Caco-2 (cell line): ENCODE measurements around the gene MAZ. TPM values are rescaled to one million over a fixed set of nuclear protein-coding genes. Genes with fewer than 3 reads are reported as not detected.
"Not testable (repeated sequence)": the region's sequence is repeated elsewhere in the genome, so short reads cannot be mapped to it uniquely, and the experiment has no call there.

ENCODE experiments used
- BruUV-seq: library from RNA; stranded (reverse); fragments of 400-500 nt; replicated peaks from 2 replicates; lab custom pipeline; 2021; lab: Mats Ljungman, UMichigan
- CTCF ChIA-PET: fragments of 300-600 bp; sonication (Branson Sonifier 250); formaldehyde crosslinking; loops from one replicate; lab custom pipeline; 2022; ENCODE audit warnings: antibody characterized with exemption; lab: Charles Lee
- POLR2A ChIA-PET: fragments of 300-600 bp; sonication (Branson Sonifier 250); formaldehyde crosslinking; loops from one replicate; lab custom pipeline; 2022; ENCODE audit warnings: antibody characterized with exemption; lab: Charles Lee
- DNase-seq, 2 experiments: peaks; one replicate each; pipeline versions ENCODE4 v3.0.0 to v3.0.0-alpha.2; 2020 to 2022
- H3K27me3 ChIP-seq: replicated peaks from 2 replicates; pipeline ENCODE4 v1.6.0; 2011; ENCODE audit warnings: low read length; ENCODE audit not compliant: control insufficient read depth, insufficient read depth
- H3K36me3 ChIP-seq: 2 replicates; pipeline ENCODE4 v1.5.1; 2011; ENCODE audit warnings: low read length; ENCODE audit not compliant: control insufficient read depth, insufficient read depth
- H3K4me1 ChIP-seq: fragments of 250-450 bp; sonication (Bioruptor Pico); 2 replicates; pipeline ENCODE4 v1.5.1; 2020; ENCODE audit warnings: mild to moderate bottlenecking
- H3K4me3 ChIP-seq: 2 replicates; pipeline ENCODE4 v1.5.1; 2011; ENCODE audit warnings: low read depth, mild to moderate bottlenecking, control low read depth, low read length
- H3K9me3 ChIP-seq: fragments of 250-450 bp; sonication (Bioruptor Pico); 2 replicates; pipeline ENCODE4 v1.5.1; 2020; ENCODE audit warnings: mild to moderate bottlenecking, moderate library complexity
- H3K27ac Mint-ChIP-seq: one replicate; pipeline ENCODE4 v1.8.0; 2022; ENCODE audit warnings: mixed read lengths; ENCODE audit not compliant: unreplicated experiment
- H3K27me3 Mint-ChIP-seq: one replicate; pipeline ENCODE4 v1.8.0; 2022; ENCODE audit warnings: mixed read lengths; ENCODE audit not compliant: insufficient read depth, unreplicated experiment
- H3K36me3 Mint-ChIP-seq: one replicate; pipeline ENCODE4 v1.8.0; 2022; ENCODE audit warnings: mild to moderate bottlenecking, mixed read lengths; ENCODE audit not compliant: insufficient read depth, unreplicated experiment
- H3K4me1 Mint-ChIP-seq: one replicate; pipeline ENCODE4 v1.8.0; 2022; ENCODE audit warnings: low read depth, mixed read lengths; ENCODE audit not compliant: unreplicated experiment
- H3K4me3 Mint-ChIP-seq: one replicate; pipeline ENCODE4 v1.8.0; 2022; ENCODE audit warnings: mild to moderate bottlenecking, moderate library complexity, mixed read lengths; ENCODE audit not compliant: unreplicated experiment
- H3K9me3 Mint-ChIP-seq: one replicate; pipeline ENCODE4 v1.8.0; 2022; ENCODE audit warnings: mixed read lengths; ENCODE audit not compliant: unreplicated experiment
- CTCF ChIP-seq, 2 experiments: fragments of 200-600 bp in 1 of 2; IDR thresholded peaks; 1 replicate in 1 of 2; 2 replicates in 1 of 2; pipeline versions ENCODE4 v1.5.1 to v1.8.0; 2011 to 2022; ENCODE audit warnings: antibody characterized with exemption in 1 of 2, control low read depth in 1 of 2, inconsistent platforms in 1 of 2, low read depth in 1 of 2, low read length in 1 of 2, mild to moderate bottlenecking in 1 of 2, moderate library complexity in 1 of 2; ENCODE audit not compliant: insufficient read depth in 1 of 2, severe bottlenecking in 1 of 2, unreplicated experiment in 1 of 2
- intact Hi-C: fragments of 100-400 bp; cut with micrococcal nuclease; formaldehyde crosslinking; loops from one replicate; pipeline ENCODE4 v1.10.0; 2022; ENCODE audit not compliant: unreplicated experiment
- total RNA-seq: library from RNA; stranded (reverse); gene quantifications from 2 replicates; pipeline ENCODE4 v1.2.3, GENCODE V29; 2022

The MAZ gene
- total RNA-seq, 1 experiment from 2014 or later, result 317 TPM

- Histone ChIP-seq H3K9me3 (no peaks in the 10 kb centered on the region), H3K36me3 (no peaks in the 10 kb centered on the region), H3K27me3 (no peaks in the 10 kb centered on the region), H3K4me3 (no peak overlapping the region), H3K4me1 (peaks cover 45% of the 10 kb centered on the region)
- Mint-ChIP-seq H3K36me3 (peaks cover 6% of the 10 kb centered on the region), H3K4me1 (peaks cover 44% of the 10 kb centered on the region), H3K27ac (peak overlapping the region; percentile 49), H3K9me3 (peaks cover 13% of the 10 kb centered on the region), H3K27me3 (no peaks in the 10 kb centered on the region), H3K4me3 (no peak overlapping the region)
- CTCF ChIA-PET, result no interaction called here
- intact Hi-C loops, result loop anchor here (5.0 kb wide), 1 partner anchor 49 kb away; no protein-coding TSS in a partner anchor
- no TSS peak for BruUV-seq
- POLR2A ChIA-PET, result no interaction called here
- no peak for TF ChIP-seq CTCF (IDR thresholded peaks at IDR 0.05; ENCODE audit: insufficient read depth in 1 of 2, low read depth in 1 of 2, low read length in 1 of 2, severe bottlenecking in 1 of 2, unreplicated experiment in 1 of 2)
- no peak for DNase-seq
Measured at GRCh38 chr16:29775742-29776408, 30.5 kb upstream of the MAZ start.

GRCh38 chr16:29777576-29778350 lies 28.6 kb upstream of the MAZ start, which contains the start of gene ZG16:
TSS of gene ZG16 (plus strand) at chr16:29778256. CDS start at chr16:29779267, 1,011 bp downstream.
- TF ChIP-seq CTCF (IDR thresholded peaks at IDR 0.05; ENCODE audit: insufficient read depth in 1 of 2, low read depth in 1 of 2, low read length in 1 of 2, severe bottlenecking in 1 of 2, unreplicated experiment in 1 of 2), result no peak
- peaks cover 6% of the 10 kb centered on the region for H3K36me3 Mint-ChIP-seq
- H3K4me3 ChIP-seq, result no peak within 1 kb of the TSS
- intact Hi-C loops, result loop anchor here (5.0 kb wide), 1 partner anchor 50 kb away; no protein-coding TSS in a partner anchor
- no peaks in the 10 kb centered on the region for H3K27me3 ChIP-seq
- BruUV-seq, result no TSS peak
- DNase-seq, result no peak
- H3K4me1 Mint-ChIP-seq, result peaks cover 51% of the 10 kb centered on the region
- no peaks in the 10 kb centered on the region for H3K9me3 ChIP-seq
- ChIA-PET CTCF (no interaction called here), POLR2A (no interaction called here)
- H3K27ac Mint-ChIP-seq, result peak within 1 kb of the TSS; percentile 92
- H3K4me1 ChIP-seq, result peaks cover 54% of the 10 kb centered on the region
- H3K9me3 Mint-ChIP-seq, result peaks cover 22% of the 10 kb centered on the region
- no peaks in the 10 kb centered on the region for H3K27me3 Mint-ChIP-seq
- H3K4me3 Mint-ChIP-seq, result peak within 1 kb of the TSS; percentile 31
- peaks cover 1% of the 10 kb centered on the region; the same call in 1 of the 2 replicates for H3K36me3 ChIP-seq

- Mint-ChIP-seq H3K4me3 (peak overlapping the region; percentile 31), H3K4me1 (peaks cover 61% of the 10 kb centered on the region), H3K9me3 (peaks cover 35% of the 10 kb centered on the region), H3K27ac (peak overlapping the region; percentile 92), H3K27me3 (no peaks in the 10 kb centered on the region), H3K36me3 (peaks cover 6% of the 10 kb centered on the region)
- Histone ChIP-seq H3K27me3 (no peaks in the 10 kb centered on the region), H3K36me3 (peaks cover 1% of the 10 kb centered on the region; the same call in 1 of the 2 replicates), H3K4me1 (peaks cover 69% of the 10 kb centered on the region), H3K4me3 (no peak overlapping the region), H3K9me3 (no peaks in the 10 kb centered on the region)
- no TSS peak for BruUV-seq
- CTCF ChIA-PET, result interaction anchor here (0.6 to 2.0 kb wide), 2 partner anchors 11 to 51 kb away, joined by 3 to 4 read pairs; partner anchors contain the start of gene KIF22
- POLR2A ChIA-PET, result no interaction called here
- DNase-seq, result peak; percentile 76 to 84
- intact Hi-C loops, result loop anchor here (5.0 kb wide), 1 partner anchor 52 kb away; no protein-coding TSS in a partner anchor
- no peak for TF ChIP-seq CTCF (IDR thresholded peaks at IDR 0.05; ENCODE audit: insufficient read depth in 1 of 2, low read depth in 1 of 2, low read length in 1 of 2, severe bottlenecking in 1 of 2, unreplicated experiment in 1 of 2)
Measured at GRCh38 chr16:29779474-29779873, 26.9 kb upstream of the MAZ start.

- H3K27me3 Mint-ChIP-seq, H3K36me3 Mint-ChIP-seq, H3K4me3 Mint-ChIP-seq, POLR2A ChIA-PET, CTCF ChIA-PET, H3K36me3 ChIP-seq, BruUV-seq, H3K9me3 ChIP-seq, H3K4me3 ChIP-seq, intact Hi-C loops, H3K27me3 ChIP-seq: not testable (repeated sequence)
- peaks cover 27% of the 10 kb centered on the region for H3K9me3 Mint-ChIP-seq
- DNase-seq, result peak; percentile 75 to 80
- peaks cover 54% of the 10 kb centered on the region for H3K4me1 ChIP-seq
- peaks cover 41% of the 10 kb centered on the region for H3K4me1 Mint-ChIP-seq
- peak overlapping the region; percentile 82 for H3K27ac Mint-ChIP-seq
Measured at GRCh38 chr16:29783094-29783953, 23.0 kb upstream of the MAZ start.
